ENCODE results near the gene ENPP1.
"Not testable (repeated sequence)": the region's sequence is repeated elsewhere in the genome, so short reads cannot be mapped to it uniquely, and the experiment has no call there.

The ENPP1 gene

DNA sequence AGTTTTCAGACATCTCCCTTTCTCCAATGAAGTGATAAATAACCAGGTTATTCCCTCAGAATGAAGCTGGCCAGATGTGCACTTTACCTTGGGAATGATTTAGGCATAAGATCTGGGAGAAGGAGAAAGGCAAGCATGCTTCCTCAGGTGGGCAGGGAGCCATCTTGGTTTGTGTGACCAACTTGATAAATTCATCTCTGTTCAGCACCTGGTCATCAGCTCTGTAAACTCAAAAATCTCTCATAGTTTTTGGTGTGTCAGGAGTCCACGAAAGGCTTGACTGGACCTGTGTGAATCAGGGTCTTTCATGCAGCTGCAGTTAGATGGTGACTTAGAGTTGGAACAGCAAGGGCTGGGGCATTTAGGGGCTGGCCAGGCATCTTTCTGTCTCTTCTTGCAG is 24.5 kb downstream of the ENPP1 start:
- no peak for DNase-seq

DNA sequence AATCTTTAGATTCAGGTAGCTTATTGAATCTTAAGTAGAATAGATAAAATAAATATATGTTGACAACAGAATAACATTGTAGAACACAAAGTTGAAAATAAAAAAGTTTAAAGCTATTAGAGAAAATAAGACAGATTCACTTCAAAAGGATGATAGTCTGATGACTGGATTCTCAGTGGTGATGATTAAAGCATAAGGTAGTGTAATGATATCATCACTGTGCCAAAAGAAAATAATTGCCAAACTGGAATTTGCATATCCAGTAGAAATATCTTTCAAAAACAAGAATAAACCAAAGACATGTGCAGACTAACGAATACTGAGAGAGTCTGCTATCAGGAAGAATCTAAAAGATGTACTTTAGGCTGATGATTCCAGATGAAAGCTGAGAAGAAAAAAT is 30.2 kb downstream of the ENPP1 start:
- DNase-seq, result no peak

DNA sequence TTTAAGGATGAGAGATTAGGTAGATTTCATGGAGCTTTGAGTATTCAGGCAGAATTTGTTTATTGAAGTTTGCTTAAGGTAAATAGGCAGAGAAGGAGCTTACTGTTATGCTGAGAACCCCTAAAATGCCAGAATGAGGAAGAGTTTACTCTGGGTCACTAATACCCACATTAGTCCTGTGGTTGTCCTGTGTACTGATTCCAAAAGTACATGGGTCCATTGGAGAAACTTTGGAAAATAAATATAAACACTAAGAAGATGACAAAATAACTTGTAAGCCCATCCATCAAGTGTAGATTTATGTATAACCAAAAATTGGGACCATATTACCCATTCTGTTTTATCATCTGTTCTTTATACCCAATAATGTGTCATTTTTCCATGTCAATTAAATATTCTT is 31.6 kb downstream of the ENPP1 start:
- no peak for DNase-seq

DNA sequence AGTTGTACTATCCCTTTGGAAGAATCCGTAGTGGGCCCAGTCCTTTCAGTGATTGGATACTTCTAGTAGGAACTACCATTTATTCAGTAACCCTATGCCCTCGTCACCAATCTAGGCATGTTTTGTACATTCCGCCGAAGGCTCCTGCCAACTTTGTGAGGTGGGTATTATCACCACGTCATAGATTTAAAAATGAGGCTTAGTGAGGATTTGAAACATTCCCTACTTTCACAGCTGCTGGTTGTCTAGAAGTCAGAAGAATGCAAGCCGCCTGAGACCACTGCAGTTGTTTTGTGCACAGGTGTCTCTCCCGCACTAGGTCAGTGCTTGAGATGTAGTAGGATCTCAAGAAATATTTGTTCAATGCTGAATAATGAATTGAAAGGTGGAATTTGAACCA is 32.6 kb downstream of the ENPP1 start:
- no peak for DNase-seq

DNA sequence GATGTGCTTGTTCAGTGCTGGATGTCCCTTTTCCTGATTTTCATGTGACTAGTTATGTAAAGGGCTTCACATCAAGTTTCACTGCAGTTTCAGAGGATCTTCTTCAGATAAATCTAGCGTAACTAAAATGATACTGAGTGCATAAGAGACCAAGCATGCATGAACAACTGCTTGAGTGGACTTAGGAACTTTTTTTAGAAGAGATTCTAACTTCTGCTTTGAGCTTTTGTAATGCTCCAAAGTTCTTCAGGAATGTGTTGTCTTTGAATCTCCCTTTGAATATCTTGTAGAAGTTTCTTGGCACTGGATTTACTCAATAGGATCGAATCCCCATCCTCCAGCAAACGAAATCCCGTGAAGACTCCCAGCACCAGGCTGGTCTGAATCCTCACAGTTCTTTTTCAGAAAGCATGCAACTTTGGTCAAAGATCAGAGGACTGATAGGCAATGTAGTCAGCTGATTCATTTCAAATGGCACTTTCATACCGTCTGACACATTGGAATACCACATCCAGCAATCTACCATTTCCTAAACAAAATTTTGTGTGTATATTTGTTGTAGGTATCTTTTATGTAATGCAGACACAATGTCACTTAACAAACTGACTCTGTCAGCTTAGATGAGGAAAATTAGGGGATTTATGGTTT is 33.2 kb downstream of the ENPP1 start:
- DNase-seq, result no peak

DNA sequence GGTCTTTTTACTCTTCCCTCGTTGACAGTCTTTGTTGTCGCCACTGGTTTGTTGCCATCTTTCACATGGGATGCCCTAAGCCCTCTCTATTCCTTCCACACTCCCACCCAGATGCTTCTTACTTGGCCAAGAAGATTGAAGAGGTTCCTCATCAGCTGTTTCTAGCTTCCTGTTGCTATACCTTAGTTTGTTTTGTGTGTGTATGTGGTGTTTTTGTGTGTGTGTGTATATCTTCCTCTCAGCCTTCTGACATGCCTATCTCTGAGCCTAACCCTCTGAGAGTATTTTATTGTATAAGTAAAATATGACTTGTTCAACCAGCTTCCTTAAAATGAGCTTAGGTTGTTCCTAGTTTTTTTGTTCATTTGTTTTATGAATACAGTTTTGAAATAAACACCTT is 35.9 kb downstream of the ENPP1 start:
- DNase-seq, result no peak

DNA sequence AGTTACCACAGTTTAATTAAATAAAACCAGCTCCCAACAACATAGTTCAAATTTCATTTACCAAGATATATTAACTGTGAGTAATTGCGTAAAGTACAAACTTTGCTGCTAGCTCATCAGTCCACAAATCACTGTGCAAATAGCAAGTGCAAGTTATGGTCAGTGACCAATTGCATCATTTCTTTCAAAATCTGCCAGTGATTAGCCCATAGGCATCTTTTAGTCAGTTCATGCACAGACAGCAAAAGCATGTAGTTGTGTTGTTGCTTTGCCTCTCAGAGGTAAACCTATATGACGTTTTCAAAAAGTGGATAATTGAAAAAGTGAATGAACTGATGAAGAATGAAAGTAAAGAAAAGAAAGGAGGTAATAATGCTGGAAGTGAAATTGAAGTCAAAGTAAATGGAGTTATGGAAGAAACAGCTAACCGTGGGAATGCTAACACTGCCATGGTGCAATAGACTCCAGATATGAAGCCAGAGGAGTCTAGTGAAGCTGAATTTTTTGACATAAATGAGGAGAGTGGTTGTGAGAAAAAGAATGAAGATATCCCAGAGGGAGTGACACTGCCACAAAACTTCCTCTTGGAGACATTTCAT is 36.5 kb downstream of the ENPP1 start:
- no peak for DNase-seq

DNA sequence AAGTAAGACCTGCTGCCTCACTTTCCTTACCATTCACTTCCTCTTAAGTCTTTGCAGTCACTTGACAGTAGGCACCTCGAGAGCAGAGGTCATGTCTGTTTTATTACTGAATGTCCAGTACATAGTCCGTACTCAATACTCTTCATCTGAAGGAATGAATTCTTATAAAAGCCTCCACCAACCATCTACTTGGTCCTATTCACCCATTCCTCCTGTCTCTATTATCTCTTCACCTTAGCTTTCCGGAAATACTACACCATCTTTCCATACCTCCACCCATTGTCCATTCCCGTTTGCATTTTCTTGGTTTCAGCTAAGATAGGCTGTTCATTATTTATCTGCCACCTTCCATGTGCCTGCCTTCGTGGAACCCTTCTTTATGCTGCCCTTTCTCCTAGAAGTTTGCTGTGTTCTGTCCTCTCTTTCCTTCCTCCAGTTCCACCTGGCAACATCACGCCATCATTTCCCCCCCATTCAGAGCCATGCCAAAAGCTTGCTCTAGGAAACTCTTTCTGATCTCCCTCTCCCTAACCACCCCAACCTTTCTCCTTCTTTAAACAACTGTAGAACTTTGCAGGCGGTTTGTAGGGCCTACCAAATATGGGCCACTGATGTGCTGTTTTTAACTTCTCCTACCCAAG is 38.3 kb downstream of the ENPP1 start:
- no peak for DNase-seq

DNA sequence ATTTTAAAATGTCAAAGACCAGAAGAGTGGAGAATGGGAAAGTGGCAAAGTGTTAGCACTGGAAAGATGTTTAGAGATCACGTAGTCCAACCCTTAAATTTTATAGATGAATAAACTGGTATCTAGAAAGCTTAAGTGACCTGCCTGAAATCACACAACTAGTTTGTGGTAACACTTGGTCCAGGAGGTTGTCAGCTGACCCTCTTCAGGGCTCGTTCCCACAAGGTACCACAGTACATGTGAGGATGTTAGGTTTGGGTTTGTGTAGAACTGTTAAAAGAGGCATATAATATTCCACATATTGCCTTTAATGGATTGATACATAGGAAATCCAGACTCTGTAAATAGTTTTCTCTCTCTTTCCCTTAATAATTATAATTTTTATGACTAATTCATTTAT is 39.1 kb downstream of the ENPP1 start:
- no peak for DNase-seq

DNA sequence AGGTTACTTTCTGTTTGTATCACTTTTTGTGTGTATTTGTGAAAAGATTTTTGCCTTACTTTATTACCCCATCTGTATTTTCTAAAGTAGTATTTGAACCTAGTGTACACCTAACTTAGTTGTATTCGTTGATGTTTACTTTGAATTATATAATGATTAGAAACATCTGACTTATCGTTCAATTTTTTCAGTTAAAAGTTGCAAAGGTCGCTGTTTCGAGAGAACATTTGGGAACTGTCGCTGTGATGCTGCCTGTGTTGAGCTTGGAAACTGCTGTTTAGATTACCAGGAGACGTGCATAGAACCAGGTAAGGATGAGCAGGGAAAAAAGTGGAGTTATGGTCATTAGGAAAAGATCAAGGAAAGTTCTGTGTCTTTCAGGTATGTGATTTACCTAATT is 42.0 kb downstream of the ENPP1 start:
- no peak for DNase-seq

DNA sequence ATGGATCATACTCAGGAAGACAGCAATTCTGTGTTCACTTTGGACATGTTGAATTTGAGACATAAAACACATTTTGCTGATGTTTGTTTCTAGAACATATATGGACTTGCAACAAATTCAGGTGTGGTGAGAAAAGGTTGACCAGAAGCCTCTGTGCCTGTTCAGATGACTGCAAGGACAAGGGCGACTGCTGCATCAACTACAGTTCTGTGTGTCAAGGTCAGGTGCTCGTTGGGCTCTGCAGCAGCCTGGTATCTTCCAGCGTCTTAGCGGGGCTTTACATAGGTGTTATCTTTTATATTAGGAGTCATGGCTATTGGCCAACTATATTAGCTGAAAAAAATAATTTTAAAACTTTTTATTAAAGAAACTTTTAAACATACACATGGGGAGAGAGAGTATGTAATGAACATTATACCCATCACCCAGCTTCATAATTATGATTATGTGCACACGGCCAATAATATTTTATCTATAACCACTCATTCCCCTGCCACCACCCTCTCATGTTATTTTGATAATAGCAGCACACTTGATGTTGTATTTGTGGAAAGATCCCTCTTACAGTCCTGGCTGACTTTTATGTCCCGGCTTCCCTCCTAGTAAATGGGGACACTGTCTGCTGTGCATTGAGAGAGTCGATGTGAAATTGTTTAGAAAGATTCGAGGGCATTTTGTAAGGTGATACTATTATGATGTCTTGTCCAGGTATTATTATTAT is 43.4 kb downstream of the ENPP1 start:
- DNase-seq, result no peak

DNA sequence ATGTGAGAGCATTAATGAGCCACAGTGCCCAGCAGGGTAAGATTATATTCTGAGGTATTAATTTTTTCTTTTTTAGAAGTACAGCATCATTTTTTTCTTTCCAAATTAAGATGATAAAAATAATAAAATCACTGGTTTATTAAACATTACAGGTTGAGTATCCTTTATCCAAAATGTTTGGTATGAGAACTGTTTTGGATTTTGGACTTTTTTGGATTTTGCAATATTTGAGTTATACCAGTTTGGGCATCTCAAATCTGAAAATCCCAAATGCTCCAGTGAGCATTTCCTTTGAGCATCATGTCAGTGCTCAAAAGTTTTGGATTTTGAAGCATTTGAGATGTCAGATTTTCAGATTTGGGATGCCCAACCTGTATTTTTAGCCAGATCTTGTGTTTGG is 44.4 kb downstream of the ENPP1 start:
- no peak for DNase-seq

DNA sequence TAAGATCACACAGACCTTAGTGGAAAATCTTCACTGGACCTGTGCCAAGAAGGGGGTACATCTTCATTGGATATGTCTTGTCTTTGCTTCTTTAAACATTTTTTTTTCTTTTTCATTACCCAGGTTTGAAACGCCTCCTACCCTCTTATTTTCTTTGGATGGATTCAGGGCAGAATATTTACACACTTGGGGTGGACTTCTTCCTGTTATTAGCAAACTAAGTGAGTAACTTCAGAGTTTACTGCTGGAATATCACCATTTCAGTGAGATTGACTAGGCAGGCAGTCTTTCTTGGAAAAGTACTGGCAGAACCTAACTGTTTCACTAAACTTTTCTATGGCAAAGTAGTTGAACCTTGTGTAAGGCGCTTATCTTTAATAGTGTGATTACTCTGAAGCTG is 47.0 kb downstream of the ENPP1 start:
- no peak for DNase-seq

DNA sequence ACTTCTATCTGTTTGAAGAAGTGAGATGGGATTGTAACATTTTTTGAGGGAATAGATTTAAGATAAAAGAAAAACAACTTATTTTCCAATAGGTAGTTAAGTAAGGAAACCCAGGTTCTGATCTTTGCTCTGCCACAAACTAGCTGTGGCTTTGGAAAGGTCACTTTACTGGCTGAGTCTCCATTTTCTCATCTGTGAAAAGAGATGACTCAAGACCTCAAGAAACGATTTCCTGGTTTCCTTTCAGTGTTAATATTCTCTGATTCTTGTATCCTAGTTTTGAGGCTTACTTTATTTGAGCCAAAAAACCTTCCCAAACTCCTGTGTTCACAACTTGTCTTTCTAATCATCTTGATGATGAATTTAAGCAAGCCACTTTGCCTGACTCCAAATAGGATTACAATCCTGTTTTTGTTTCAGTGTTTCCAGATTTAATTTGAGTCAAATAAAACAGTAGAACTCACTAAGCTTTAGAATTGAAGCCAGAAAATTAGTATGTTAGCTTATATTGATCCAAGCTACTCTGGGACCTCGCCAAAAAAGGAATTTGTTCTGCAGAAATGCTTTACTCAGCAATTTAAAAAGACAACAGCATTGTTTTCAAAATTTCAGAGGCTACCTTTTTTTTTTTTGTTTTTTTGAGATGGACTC is 51.1 kb downstream of the ENPP1 start:
- DNase-seq, result no peak

DNA sequence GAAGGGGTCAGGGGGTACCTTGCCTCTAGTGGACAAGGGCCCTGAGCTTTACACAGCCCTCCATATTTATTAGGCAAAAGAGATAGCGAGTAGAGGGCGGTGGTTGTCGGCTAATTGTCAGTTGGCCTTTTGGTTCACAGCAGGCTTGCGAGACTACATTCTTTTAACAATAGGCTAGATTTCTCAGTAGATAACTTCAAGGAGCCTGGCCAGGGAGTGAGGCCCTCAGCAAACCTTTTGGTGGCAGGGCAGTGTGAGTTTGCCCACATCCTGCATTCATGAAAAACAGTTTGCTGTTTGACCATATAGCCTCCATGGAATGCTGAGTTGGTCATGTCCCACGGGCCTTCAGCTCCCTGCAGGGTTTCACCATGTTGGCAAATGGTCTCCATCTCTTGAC is 51.8 kb downstream of the ENPP1 start:
- not testable (repeated sequence) for DNase-seq

DNA sequence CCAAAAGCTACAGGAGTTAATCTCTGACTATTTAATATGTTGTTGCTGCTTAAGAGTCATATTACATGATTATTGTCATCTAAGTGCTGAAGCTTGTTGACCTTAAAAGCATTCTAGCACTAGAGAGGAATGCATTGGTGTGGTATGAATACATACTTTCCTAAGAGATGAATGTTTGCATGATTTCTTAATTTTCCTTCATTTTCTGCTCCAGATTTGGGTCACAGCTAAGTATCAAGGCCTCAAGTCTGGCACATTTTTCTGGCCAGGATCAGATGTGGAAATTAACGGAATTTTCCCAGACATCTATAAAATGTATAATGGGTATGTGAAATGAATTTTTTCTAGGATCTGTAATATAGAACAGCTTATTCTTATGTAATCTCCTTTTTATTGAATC is 53.6 kb downstream of the ENPP1 start:
- no peak for DNase-seq

DNA sequence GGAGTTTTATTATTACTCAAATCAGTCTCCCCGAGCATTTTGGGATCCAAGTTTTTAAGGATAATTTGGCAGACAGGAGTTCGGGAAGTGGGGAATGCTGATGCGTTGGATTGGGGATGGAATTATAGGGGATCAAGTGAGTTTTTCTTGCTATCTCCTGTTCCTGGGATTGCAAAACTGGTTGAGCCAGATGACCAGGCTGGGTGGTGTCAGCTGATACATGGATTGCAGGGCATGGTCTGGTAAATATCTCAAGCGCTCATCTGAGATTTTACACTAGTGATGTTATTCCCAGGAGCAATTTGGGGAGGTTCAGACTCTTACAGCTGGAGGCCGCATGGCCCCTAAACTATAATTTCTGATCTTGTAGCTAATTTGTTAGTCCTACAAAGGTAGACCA is 54.7 kb downstream of the ENPP1 start:
- no peak for DNase-seq

DNA sequence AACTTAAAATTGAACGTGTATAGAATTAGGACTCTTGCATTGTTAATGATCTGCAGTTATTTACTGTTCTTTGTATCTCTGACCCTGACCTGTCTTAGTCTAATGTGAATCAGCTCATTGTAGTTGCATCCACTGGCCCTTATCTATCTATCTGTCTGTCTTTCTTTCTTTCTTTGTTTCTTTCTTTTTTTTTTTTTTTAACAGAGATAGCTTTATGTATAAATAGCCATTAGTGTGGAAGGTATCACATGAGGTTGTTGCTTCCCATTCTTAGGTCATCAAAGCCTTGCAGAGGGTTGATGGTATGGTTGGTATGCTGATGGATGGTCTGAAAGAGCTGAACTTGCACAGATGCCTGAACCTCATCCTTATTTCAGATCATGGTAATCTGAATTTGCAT is 59.9 kb downstream of the ENPP1 start:
- no peak for DNase-seq

DNA sequence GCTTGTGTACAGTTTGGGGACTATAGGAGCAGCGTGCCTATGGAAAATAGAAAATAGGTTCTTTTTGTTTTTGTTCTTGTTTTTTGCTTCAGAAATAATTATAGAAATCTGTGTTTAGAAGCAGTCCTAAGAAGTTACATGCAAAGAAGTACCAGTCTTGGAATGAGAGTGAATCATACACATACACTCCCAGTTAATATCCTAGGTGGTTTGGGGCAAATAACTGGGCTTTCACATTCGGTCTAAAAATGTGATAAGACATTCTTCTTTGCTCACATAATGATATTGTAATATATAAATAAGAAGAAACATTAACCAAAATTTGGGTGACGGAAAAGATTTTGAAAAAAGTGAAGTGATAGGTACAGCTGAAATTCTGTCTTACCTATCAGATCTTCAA is 61.0 kb downstream of the ENPP1 start:
- DNase-seq, result no peak

DNA sequence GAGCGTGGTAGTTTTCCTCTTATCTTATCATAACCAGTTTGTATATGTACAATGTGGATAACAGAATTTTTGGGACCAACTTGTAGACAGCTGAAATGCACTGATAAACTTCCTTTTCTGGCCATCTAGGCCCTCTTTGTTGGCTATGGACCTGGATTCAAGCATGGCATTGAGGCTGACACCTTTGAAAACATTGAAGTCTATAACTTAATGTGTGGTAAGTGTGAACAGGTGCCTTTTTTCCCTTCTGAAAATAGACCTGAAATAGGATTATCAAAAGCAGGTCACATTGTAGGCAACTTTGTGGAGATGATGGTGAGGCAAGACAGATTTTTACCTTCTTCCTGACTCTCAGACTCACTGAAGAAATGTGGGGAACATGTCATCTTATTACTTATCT is 67.8 kb downstream of the ENPP1 start:
- no peak for DNase-seq

DNA sequence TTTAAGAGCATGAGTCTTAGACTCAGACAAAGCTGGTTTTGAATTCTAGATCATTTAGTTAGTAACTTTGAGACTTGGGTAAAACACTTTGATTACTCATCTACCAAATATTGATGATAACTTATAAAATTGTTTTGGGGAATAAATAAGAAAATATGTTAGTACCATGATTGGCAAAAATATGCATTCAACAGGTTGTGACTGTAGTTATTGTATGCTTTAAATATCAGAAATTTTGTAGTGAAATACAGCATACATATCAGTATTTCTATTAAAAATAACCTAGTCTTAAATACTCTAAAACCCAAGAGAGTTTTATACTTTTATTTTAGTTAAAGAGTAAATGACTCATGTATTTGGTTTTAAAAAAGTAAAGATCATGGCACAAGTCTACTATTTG is 68.7 kb downstream of the ENPP1 start:
- no peak for DNase-seq

DNA sequence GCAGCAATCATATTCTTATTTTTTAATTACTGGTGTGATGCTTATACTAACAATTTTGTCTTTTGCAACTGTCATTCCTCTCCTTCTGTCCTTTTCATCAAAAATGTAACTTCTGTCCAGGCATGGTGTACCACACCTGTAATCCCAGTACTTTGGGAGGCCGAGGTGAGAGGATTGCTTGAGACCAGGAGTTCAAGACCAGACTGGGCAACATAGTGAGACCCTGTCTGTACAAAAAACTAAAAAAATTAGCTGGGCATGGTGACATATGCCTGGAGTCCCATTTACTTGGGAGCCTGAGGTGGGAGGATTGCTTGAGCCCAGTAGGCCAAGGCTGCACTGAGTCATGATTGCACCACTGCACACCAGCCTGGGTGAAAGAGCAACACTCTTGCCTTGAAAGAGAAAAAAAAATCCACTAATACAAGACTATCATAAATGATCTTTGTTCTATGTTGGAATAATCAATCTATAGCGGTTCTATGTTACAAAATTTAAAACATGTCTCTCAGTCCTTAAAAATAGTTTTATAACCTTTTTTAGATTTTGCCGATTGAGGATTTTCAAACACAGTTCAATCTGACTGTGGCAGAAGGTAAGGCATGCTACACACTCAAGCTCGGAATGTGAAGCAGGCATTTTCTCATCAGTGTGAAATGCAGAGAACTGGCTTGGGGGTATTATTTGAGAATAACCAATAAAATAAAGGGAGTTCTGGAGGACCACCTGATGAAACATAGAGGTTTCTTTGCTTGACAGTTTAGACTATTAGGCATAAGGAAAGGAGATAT is 70.4 kb downstream of the ENPP1 start:
- DNase-seq, result no peak

DNA sequence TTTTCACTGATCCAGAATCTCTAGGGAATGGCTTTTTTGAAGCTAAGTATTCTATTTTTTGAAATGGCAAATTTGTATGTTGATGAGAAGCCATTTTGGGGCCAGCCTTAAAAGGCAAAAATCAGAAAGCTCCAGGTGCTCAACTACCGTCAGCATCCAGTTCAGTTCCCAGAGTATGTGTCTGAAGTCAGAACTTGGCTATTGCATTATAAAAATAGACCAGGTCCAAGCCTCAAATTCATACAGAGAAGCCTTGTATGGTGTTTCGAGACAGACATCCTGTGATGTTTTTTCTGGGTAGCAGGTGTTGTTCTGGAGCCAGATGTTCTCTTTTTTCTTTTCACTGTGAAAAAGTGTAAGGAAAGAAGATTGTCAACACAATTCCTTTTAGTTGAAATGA is 75.2 kb downstream of the ENPP1 start:
- no peak for DNase-seq
